HG02840 (cell line): ENCODE results near the gene GFRA1.
"Not testable (repeated sequence)": the region's sequence is repeated elsewhere in the genome, so short reads cannot be mapped to it uniquely, and the experiment has no call there.

Source experiments
- ATAC-seq: cut with Tn5 transposase; IDR thresholded peaks from one replicate; pipeline ENCODE4 v1.9.1; 2021; ENCODE audit warnings: mild to moderate bottlenecking, moderate library complexity, moderate number of reproducible peaks; ENCODE audit not compliant: unreplicated experiment, low FRiP score

GFRA1 gene

GRCh38 chr10:116045366-116046356 lies 227.3 kb downstream of the GFRA1 start:
- no peak for ATAC-seq

- ATAC-seq: no peak
These were observed 228.2 kb downstream of the GFRA1 start for GRCh38 chr10:116044801-116045248.

DNA sequence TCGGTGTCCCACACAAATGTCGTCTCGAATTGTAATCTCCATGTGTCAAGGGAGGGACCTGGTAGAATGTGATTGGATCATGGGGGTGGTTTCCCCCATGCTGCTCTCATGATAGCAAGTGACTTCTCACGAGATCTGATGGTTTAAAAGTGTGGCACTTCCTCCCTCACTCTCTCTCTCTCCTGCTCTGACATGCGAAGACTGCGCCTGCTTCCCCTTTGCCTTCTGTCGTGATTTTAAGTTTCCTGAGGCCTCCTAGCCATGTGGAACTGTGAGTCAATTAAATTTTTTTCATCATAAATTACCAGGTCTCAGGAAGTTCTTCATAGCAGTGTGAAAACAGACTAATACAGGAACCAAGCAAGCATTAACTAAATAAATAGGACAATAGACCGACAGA lies 229.1 kb downstream of the GFRA1 start:
- ATAC-seq: no peak

GRCh38 chr10:116043304-116043703 lies 229.7 kb downstream of the GFRA1 start:
- no peak for ATAC-seq

DNA sequence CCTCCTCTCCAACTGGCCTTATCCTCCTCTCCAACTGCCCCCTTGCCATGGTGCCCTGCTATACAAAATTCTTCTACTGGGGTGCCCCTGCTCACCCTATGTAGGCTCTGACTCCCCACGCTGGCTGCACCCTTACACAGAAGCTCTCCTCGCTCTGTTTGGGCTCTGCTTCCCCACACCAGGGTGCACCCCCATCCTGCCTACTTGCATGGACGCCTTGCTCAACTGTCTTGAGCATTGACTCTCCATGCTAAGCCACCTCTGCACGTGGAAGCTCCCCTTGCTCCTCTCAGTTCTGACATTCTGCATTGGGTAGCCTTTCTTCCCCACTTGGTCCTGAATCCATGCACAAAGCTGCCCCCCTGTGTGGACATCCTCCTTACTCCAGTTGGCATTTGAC lies 231.1 kb downstream of the GFRA1 start:
- no peak for ATAC-seq

DNA sequence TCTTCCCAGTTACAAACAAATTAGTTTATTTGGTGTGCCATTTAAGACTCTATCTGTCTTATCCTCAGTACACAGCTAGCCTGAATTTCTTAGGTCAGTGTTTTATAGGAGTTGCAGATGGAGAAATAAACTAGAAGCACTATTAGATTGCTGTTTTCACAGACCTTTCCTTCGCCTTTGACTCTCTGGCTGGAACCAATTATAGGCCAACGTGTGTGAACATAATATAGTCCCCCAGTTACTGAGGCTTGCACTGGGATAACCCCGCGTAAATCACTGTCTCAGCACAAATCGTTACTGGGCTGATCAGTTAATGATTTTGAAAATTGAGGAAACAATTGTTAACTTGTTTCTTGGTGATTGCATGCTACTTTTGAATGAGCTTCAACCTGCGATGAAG lies 233.4 kb downstream of the GFRA1 start:
- no peak for ATAC-seq

- no peak for ATAC-seq
These were observed 234.7 kb downstream of the GFRA1 start for GRCh38 chr10:116038259-116038658.

DNA sequence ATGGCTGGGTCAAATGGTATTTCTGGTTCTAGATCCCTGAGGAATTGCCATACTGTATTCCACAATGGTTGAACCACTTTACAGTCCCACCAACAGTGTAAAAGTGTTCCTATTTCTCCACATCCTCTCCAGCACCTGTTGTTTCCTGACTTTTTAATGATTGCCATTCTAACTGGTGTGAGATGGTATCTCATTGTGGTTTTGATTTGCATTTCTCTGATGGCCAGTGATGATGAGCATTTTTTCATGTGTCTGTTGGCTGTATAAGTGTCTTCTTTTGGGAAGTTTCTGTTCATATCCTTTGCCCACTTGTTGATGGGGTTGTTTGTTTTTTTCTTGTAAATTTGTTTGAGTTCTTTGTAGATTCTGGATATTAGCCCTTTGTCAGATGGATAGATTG lies 237.6 kb downstream of the GFRA1 start:
- ATAC-seq: not testable (repeated sequence)

- no peak for ATAC-seq
These were observed 242.4 kb downstream of the GFRA1 start for GRCh38 chr10:116030576-116030975.

- ATAC-seq: no peak
These were observed 243.2 kb downstream of the GFRA1 start for GRCh38 chr10:116029826-116030225.

DNA sequence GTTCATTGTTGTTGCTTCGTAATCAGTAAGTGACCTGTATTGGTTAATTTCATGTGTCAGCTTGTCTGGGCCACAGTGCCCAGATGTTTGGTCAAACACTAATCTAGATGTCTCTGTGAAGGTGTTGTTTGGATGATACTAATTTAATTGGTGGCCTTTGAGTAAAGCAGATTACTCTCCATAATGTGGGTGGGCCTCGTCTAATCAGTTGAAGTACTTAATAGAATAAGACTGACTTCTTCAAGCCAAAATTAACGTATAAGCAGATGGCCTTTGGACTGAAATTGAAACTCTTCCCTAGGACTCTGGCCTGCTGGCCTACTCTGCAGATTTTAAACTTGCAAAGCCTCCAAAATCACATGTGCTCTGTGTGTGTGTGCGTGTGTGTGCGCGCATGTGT lies 245.7 kb downstream of the GFRA1 start:
- no peak for ATAC-seq

DNA sequence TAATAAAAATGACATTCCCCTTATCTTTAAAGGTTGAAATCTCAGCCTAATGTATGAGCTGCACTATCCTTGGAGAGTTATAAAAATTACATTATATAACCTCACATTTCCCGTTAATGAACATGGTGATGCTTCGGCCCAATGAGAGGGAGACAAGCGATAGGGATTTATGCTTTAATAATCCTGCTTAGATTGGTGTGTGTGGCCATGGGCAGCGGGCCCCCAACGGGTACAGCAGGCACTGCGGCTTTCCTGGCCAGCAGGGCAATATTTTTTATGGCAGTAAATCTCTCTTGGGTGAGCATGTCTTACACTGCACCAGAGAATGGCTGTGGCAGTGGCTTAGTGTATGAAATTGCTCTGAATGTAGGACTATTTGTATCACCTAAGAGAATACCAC lies 246.3 kb downstream of the GFRA1 start:
- no peak for ATAC-seq

GRCh38 chr10:116026315-116026714 lies 246.7 kb downstream of the GFRA1 start:
- no peak for ATAC-seq

GRCh38 chr10:116024271-116024878 lies 248.6 kb downstream of the GFRA1 start:
- ATAC-seq: no peak

- ATAC-seq: no peak
These were observed 255.6 kb downstream of the GFRA1 start for GRCh38 chr10:116017405-116017804.

GRCh38 chr10:116015583-116016333 lies 257.2 kb downstream of the GFRA1 start:
- ATAC-seq: no peak

GRCh38 chr10:116014871-116015582 lies 258.0 kb downstream of the GFRA1 start:
- no peak for ATAC-seq

DNA sequence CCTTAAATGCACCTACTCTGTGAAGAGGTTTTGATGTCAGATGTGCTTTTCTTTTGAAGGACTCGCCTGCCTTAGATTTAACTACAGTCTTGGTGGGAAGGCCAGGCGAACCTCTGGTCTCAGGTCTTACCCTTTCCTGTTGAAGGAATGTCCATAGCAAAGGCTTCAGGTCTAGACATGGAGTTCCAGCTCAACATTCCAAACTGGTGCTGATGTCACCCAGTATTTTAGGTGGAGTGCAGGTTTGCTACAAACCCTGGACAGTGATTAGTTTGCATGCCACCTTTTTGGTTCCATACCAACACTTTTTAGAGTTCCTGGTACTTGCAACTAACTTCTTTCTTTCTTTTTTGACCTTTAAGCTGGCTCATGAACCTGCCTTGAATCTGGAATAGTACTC lies 258.7 kb downstream of the GFRA1 start:
- no peak for ATAC-seq

DNA sequence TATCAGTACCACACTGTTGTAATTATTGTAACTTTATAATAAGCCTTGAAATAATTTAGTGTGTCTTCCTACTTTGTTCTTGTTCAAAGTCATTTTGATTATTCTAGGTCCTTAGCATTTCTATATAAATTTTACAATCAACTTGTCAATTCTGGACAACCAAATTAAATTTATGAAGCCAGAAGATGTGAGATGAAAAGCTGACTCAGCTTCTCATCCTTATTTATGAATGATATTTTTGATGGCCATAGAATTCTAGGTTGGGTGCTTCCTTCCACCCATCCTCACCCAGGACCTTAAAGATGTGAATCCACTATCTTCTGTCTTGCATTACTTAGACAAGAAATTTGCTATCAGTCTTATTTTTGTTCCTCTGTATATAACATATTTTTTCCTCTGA lies 261.1 kb downstream of the GFRA1 start:
- no peak for ATAC-seq

DNA sequence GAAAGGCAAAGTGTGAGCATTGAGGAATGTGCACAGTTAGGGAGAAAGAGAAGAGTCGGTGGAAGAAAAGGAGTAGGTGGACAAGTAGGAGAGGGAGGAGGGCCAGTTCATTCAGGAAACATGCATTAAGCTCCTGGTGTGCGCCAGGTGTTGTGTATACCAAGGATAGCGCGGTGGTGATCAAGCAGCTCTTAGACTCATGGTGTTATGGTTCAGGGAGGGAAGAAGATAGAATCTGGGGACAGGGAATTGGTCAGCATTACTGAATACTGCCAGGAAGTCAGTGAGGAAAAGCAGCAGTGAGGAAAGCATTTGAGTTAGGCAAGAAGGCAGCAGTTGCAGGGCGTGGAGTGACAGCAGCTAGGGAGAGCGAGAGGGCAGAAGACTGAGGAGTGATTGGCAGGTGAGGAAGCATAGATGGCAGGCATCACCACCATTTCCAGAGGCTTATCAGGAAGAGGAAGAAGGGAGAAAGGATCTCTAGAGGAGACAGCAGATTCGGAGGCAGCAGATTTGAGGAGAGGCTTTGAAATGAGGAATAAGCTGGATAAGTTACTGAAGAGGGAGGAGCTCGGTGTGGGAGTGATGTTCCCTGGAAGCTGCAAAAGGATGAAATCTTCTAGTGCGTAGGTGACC lies 265.6 kb downstream of the GFRA1 start:
- no peak for ATAC-seq
